Uterus (tissue), 4 donors: Measurements from ENCODE around the gene ZNF740. TPM values are rescaled to one million over a fixed set of nuclear protein-coding genes. Genes with fewer than 3 reads are reported as not detected.

Experiments used
- DNase-seq, 2 donors: peaks; one replicate each; pipeline ENCODE4 v3.0.0-alpha.2; 2019 to 2020
- H3K27ac ChIP-seq, 2 donors: fragments of 200-600 bp; sonication (generic); 1 replicate in 1 of 2; 2 replicates in 1 of 2; pipeline ENCODE4 v1.5.1; 2016 to 2018
- H3K27me3 ChIP-seq, 2 donors: fragments of 200-600 bp; sonication (generic); one replicate each; pipeline ENCODE4 v1.5.1; 2018 to 2019; ENCODE audit warnings: control low read depth in 1 of 2
- H3K36me3 ChIP-seq, 2 donors: fragments of 200-600 bp; sonication (generic); one replicate each; pipeline ENCODE4 v1.5.1; 2019; ENCODE audit warnings: control low read depth in 1 of 2
- H3K4me1 ChIP-seq, 2 donors: fragments of 200-600 bp; sonication (generic); one replicate each; pipeline ENCODE4 v1.5.1; 2018 to 2019; ENCODE audit warnings: control low read depth in 1 of 2
- H3K4me3 ChIP-seq, 2 donors: fragments of 200-600 bp; sonication (generic); 1 replicate in 1 of 2; 2 replicates in 1 of 2; pipeline ENCODE4 v1.5.1; 2018 to 2019; ENCODE audit warnings: mild to moderate bottlenecking in 1 of 2
- H3K9me3 ChIP-seq, 2 donors: fragments of 200-600 bp; sonication (generic); one replicate each; pipeline ENCODE4 v1.5.1; 2019; ENCODE audit warnings: control low read depth in 1 of 2
- POLR2A ChIP-seq, 2 donors: fragments of 450-650 bp; IDR thresholded peaks; one replicate each; pipeline ENCODE4 v1.6.1; 2016; ENCODE audit warnings: antibody characterized with exemption in 2 of 2, mild to moderate bottlenecking in 1 of 2, moderate library complexity in 1 of 2
- intact Hi-C: fragments of 100-400 bp; cut with DNase I; formaldehyde crosslinking; loops from one replicate; pipeline ENCODE4 v1.15.1; 2023; ENCODE audit warnings: low total_unique reads
- total RNA-seq, 4 donors: library from RNA; depleted of rRNA in 3 of 4; stranded (reverse); fragments of >200 nt in 3 of 4; gene quantifications; one replicate each; pipeline versions ENCODE4 v1.1.0 to v1.2.4, GENCODE V29; 2014 to 2023
- TF ChIP-seq, protein P1 (sequence below), 4 experiments: fragments of 200-600 bp in 2 of 4; fragments of 450-650 bp in 2 of 4; sonication (generic) in 2 of 4; IDR thresholded peaks; one replicate each; pipeline ENCODE4 v1.5.1; 2016 to 2019; ENCODE audit warnings: antibody characterized with exemption in 4 of 4, mild to moderate bottlenecking in 2 of 4, moderate library complexity in 1 of 4
- donor health status: DM: yes; HTN: yes; CAD: no.

ZNF740 gene
- total RNA-seq, 4 donors from 2014 or later, result 7.7 to 55.5 (median 25.9) TPM

DNA sequence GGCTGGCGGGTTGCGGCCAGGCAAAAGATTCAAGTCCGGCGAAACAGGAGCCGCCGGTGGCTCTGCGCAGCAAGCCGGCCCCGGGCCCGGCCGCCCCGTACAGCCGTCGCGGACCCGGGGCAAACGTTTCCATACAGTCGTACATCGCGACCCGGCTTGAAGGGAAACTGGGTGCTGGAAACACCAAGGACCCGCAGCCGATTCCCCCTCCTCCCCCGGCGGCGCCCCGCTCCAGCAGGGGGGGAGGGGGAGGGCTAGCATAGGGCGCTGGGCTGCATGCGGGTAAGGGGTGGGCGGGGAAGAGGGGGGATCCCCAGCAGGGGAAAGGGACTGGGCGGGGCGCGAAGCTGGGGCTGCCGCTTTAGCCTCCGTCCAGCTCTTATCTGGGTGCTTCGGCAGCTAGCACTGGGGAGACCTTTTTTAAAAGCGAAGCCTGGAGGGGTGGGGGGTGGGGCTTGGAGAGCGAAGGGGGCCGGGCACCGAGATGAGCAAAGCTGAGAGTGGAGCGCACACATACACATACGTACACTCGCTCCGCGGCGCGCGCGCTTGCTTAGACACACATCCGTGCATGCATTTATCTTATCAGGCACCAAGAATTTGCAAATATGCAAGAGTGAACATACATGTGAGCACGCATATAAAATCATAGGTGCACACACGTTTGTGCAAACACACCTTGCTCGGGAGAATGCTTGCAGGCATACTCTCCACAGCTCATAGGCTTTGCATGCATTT lies 39.6 kb downstream of the ZNF740 start:
- Histone ChIP-seq H3K9me3 (no peaks in the 10 kb centered on the region), H3K36me3 (no peaks in the 10 kb centered on the region), H3K4me1 (peaks cover 8 to 41% of the 10 kb centered on the region in 2 donors), H3K27ac (peak overlapping the region; percentile 99), H3K27me3 (no peaks in the 10 kb centered on the region), H3K4me3 (peak overlapping the region; percentile 73 to 78)
- peak in 1 of 2 donors; percentile 72 for DNase-seq
- intact Hi-C loops, result loop anchor here (5.0 to 10.0 kb wide), 2 partner anchors 32 to 65 kb away; a partner anchor contains a TSS
- TF ChIP-seq POLR2A (IDR thresholded peaks at IDR 0.05), result no peak
- TF ChIP-seq, protein P1, sequence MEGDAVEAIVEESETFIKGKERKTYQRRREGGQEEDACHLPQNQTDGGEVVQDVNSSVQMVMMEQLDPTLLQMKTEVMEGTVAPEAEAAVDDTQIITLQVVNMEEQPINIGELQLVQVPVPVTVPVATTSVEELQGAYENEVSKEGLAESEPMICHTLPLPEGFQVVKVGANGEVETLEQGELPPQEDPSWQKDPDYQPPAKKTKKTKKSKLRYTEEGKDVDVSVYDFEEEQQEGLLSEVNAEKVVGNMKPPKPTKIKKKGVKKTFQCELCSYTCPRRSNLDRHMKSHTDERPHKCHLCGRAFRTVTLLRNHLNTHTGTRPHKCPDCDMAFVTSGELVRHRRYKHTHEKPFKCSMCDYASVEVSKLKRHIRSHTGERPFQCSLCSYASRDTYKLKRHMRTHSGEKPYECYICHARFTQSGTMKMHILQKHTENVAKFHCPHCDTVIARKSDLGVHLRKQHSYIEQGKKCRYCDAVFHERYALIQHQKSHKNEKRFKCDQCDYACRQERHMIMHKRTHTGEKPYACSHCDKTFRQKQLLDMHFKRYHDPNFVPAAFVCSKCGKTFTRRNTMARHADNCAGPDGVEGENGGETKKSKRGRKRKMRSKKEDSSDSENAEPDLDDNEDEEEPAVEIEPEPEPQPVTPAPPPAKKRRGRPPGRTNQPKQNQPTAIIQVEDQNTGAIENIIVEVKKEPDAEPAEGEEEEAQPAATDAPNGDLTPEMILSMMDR (IDR thresholded peaks at IDR 0.05), result no peak

DNA sequence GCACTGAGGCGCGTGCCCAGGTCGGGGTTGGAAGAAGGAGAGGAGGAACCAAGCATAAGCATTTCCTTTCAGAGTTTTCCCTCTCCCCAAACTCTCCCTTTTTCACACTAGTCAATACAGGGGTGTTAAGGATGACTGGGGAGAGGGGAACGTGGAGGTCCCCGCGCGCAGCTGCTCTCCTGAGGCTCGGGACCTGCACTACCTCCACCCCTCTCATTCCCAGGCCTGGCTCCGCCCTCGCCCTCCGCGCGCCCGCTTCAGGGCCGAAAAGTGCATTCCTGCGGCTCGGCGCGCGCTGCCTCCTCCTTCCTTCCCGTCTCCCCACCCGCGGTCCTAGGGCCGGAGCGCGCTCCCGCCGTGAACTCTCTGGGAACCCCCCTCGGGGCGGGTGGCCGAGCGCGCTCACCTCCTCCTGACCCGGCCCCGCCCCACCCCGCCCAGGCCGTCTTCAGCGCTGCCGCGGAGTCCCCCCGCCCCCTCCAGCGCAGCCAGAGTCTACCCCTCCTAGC lies 40.2 kb downstream of the ZNF740 start:
- intact Hi-C loops, result no loop called here
- Histone ChIP-seq H3K4me3 (peak overlapping the region; percentile 73 to 78), H3K36me3 (no peaks in the 10 kb centered on the region), H3K9me3 (no peaks in the 10 kb centered on the region), H3K4me1 (peaks cover 8 to 41% of the 10 kb centered on the region in 2 donors), H3K27me3 (no peaks in the 10 kb centered on the region), H3K27ac (peak overlapping the region; percentile 99)
- TF ChIP-seq, protein P1 (IDR thresholded peaks at IDR 0.05), result no peak
- TF ChIP-seq POLR2A (IDR thresholded peaks at IDR 0.05), result no peak
- peak; percentile 90 to 91 for DNase-seq

DNA sequence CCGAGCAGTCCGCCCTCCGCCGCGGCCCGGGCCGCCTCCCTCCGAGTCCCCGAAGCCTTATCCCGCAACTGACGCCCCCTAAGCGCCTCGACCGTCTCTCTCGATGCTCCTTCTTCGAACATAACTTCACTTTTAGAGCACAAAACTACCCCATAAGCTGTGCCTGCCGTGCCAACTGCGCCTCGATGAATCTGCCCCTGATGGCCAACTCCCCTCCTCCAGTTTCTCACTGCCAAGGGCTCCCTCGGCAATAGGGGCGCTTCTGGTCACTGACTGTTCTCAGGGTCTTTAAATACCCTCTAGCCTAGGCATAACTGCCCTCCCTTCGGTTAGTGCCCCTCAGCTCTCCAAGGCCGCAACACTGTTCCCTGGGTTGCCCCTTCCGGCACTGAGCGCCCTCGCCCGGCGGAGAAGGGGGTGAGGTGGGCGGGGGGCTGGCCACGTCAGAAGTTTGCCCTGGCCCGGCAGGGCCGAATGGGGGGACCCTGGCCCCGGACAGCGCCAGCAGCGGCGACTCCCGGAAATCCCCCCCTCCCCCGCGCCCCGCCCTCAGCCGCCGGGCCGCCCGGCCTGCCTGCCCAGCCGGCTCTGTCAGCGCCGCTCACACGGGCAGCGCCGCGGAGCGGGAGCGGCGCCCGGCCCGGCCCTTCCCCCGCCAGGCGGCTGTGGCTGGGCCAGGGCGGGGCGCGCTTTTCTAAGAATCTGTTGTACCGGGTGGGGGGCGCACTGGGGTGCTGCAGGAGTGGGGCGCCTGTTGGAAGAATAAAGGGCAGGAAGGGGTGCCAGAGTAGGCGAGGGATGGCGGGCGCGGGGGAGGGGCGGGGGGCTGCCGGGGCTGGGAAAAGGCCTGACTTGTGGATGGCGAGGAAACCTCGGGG lies 40.9 kb downstream of the ZNF740 start:
- peak overlapping the region; percentile 99 for H3K27ac ChIP-seq
- peaks cover 8 to 41% of the 10 kb centered on the region in 2 donors for H3K4me1 ChIP-seq
- intact Hi-C loops, result no loop called here
- H3K27me3 ChIP-seq, result no peaks in the 10 kb centered on the region
- DNase-seq, result peak; percentile 75 to 82
- H3K36me3 ChIP-seq, result no peaks in the 10 kb centered on the region
- peak in 1 of 2 donors; percentile 51 for TF ChIP-seq POLR2A (IDR thresholded peaks at IDR 0.05)
- TF ChIP-seq, protein P1 (IDR thresholded peaks at IDR 0.05), result no peak
- peak overlapping the region; percentile 73 to 78 for H3K4me3 ChIP-seq
- H3K9me3 ChIP-seq, result no peaks in the 10 kb centered on the region

DNA sequence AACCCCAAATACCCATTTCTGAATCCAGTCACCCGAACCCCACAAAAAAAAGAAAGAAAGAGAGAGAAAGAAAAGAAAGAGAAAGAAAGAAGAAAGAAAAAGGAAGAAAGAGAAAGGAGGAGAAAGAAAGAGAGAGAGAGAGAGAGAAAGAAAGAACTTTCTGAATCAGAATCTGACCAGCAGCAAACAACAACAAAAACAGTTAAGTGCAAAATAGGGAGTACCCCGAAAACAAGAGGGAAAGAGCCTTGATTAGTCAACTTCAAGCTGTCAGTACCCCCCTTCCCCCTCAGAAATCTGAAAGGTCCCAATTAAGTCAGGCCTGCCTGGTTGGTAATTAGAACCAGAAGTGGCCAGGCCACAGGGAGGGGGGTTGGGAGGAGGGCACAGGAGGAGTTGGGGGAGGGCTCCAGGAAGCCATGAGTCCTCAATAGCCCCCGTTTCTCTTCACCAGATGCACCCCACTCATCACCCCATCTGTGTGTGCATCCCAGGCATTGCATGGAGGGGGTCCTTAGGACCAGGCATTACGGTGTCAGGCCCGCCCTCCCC lies 41.7 kb downstream of the ZNF740 start:
- no peaks in the 10 kb centered on the region for H3K27me3 ChIP-seq
- TF ChIP-seq POLR2A (IDR thresholded peaks at IDR 0.05), result no peak
- TF ChIP-seq, protein P1 (IDR thresholded peaks at IDR 0.05), result no peak
- H3K36me3 ChIP-seq, result no peaks in the 10 kb centered on the region
- H3K4me3 ChIP-seq, result peak overlapping the region; percentile 73 to 78
- H3K27ac ChIP-seq, result peak overlapping the region; percentile 99
- no peaks in the 10 kb centered on the region for H3K9me3 ChIP-seq
- intact Hi-C loops, result no loop called here
- no peak for DNase-seq
- H3K4me1 ChIP-seq, result peaks cover 8 to 34% of the 10 kb centered on the region in 2 donors
